ENCODE data around the gene RBM4B.

RBM4B gene

GRCh38 chr11:66638177-66639065 is 39.3 kb downstream of the RBM4B start, which contains the start of gene RBM4:
TSS of gene RBM4 (plus strand) at chr11:66638703. CDS start at chr11:66639712, 1,009 bp downstream.
- H3K4me3 ChIP-seq (ENCODE audit: low read depth, low read length): peak within 1 kb of the TSS; percentile 87
- no peak for TF ChIP-seq CTCF (IDR thresholded peaks at IDR 0.05; ENCODE audit: low read depth, low read length)
- in situ Hi-C loops (cut with HindIII; ENCODE audit: low sequenced_read_pairs): no loop called here
- peak; percentile 100 for DNase-seq (ENCODE audit: low read depth, low spot score)

GRCh38 chr11:66637557-66638176 is 40.0 kb downstream of the RBM4B start:
- no peak for DNase-seq (ENCODE audit: low read depth, low spot score)
- H3K4me3 ChIP-seq (ENCODE audit: low read depth, low read length): peak overlapping the region; percentile 28
- in situ Hi-C loops (cut with HindIII; ENCODE audit: low sequenced_read_pairs): no loop called here
- TF ChIP-seq CTCF (IDR thresholded peaks at IDR 0.05; ENCODE audit: low read depth, low read length): no peak

- no peak for TF ChIP-seq CTCF (IDR thresholded peaks at IDR 0.05; ENCODE audit: low read depth, low read length)
- in situ Hi-C loops (cut with HindIII; ENCODE audit: low sequenced_read_pairs): no loop called here
- no peak for DNase-seq (ENCODE audit: low read depth, low spot score)
- H3K4me3 ChIP-seq (ENCODE audit: low read depth, low read length): no peak overlapping the region
Measured at GRCh38 chr11:66636411-66636810, 41.3 kb downstream of the RBM4B start.

GRCh38 chr11:66632952-66633351 is 44.7 kb downstream of the RBM4B start:
- in situ Hi-C loops (cut with HindIII; ENCODE audit: low sequenced_read_pairs): no loop called here

GRCh38 chr11:66631883-66632282 is 45.8 kb downstream of the RBM4B start:
- TF ChIP-seq CTCF (IDR thresholded peaks at IDR 0.05; ENCODE audit: low read depth, low read length): no peak
- no peak for DNase-seq (ENCODE audit: low read depth, low spot score)
- H3K4me3 ChIP-seq (ENCODE audit: low read depth, low read length): no peak overlapping the region
- in situ Hi-C loops (cut with HindIII; ENCODE audit: low sequenced_read_pairs): no loop called here

More at GRCh38 chr11:66632952-66633351, 44.7 kb downstream of the RBM4B start:
- DNase-seq (ENCODE audit: low read depth, low spot score): no peak
- H3K4me3 ChIP-seq (ENCODE audit: low read depth, low read length): no peak overlapping the region
- no peak for TF ChIP-seq CTCF (IDR thresholded peaks at IDR 0.05; ENCODE audit: low read depth, low read length)

GRCh38 chr11:66629356-66629755 is 48.3 kb downstream of the RBM4B start:
- in situ Hi-C loops (cut with HindIII; ENCODE audit: low sequenced_read_pairs): no loop called here
- no peak overlapping the region for H3K4me3 ChIP-seq (ENCODE audit: low read depth, low read length)
- DNase-seq (ENCODE audit: low read depth, low spot score): no peak
- TF ChIP-seq CTCF (IDR thresholded peaks at IDR 0.05; ENCODE audit: low read depth, low read length): no peak
